ENCODE measurements around the gene SKIC8.

GRCh38 chr15:78313383-78313782, 14.0 kb upstream of the SKIC8 start:
- TF ChIP-seq CTCF (conservative IDR thresholded peaks at IDR 0.05) = no peak
- no peak for TF ChIP-seq ZFX (IDR thresholded peaks at IDR 0.05)
